Kidney (tissue), 14 donors: ENCODE data around the gene PLBD1. TPM values are rescaled to one million over a fixed set of nuclear protein-coding genes. Genes with fewer than 3 reads are reported as not detected.

Experiments
- DNase-seq, 5 donors: peaks; one replicate each; pipeline ENCODE4 v3.0.0-alpha.2; 2013 to 2020
- FAIRE-seq: peaks from 2 replicates; lab custom pipeline; 2012; peaks lifted over from hg19 to GRCh38; lab: Jason Lieb, UNC
- H3K27ac ChIP-seq, 2 donors: one replicate each; pipeline ENCODE4 v1.7.0; 2013; ENCODE audit warnings: low read depth in 2 of 2, low read length in 2 of 2, inconsistent platforms in 1 of 2
- H3K27me3 ChIP-seq: one replicate; pipeline ENCODE4 v1.7.1; 2013; ENCODE audit warnings: low read length, inconsistent platforms; ENCODE audit not compliant: control insufficient read depth, insufficient read depth
- H3K36me3 ChIP-seq, 3 donors: one replicate each; pipeline versions ENCODE4 v1.7.0 to v1.7.1; 2013; ENCODE audit warnings: low read length in 3 of 3, control low read depth in 1 of 3, inconsistent platforms in 1 of 3; ENCODE audit not compliant: insufficient read depth in 3 of 3, control insufficient read depth in 2 of 3
- H3K4me1 ChIP-seq, 3 donors: one replicate each; pipeline versions ENCODE4 v1.7.0 to v1.7.1; 2013; ENCODE audit warnings: low read length in 3 of 3, inconsistent platforms in 1 of 3, low read depth in 1 of 3; ENCODE audit not compliant: control insufficient read depth in 2 of 3, insufficient read depth in 2 of 3
- H3K4me3 ChIP-seq, 3 donors: one replicate each; pipeline versions ENCODE4 v1.7.0 to v1.8.1; 2013; ENCODE audit warnings: low read length in 3 of 3, control low read depth in 1 of 3, inconsistent platforms in 1 of 3
- H3K9ac ChIP-seq, 3 donors: one replicate each; pipeline versions ENCODE4 v1.7.0 to v1.7.1; 2013; ENCODE audit warnings: low read length in 3 of 3, control low read depth in 1 of 3, inconsistent platforms in 1 of 3
- H3K9me3 ChIP-seq, 3 donors: one replicate each; pipeline versions ENCODE4 v1.7.0 to v1.7.1; 2013; ENCODE audit warnings: low read length in 3 of 3, control low read depth in 1 of 3, inconsistent platforms in 1 of 3; ENCODE audit not compliant: control insufficient read depth in 2 of 3, insufficient read depth in 1 of 3
- CTCF ChIP-seq: IDR thresholded peaks from 3 replicates; pipeline ENCODE4 v1.5.1; 2012; ENCODE audit warnings: mild to moderate bottlenecking, moderate library complexity, borderline replicate concordance; ENCODE audit not compliant: insufficient read depth; ENCODE audit errors: extremely low read depth
- intact Hi-C: fragments of 100-400 bp; cut with DNase I; formaldehyde crosslinking; loops from one replicate; pipeline ENCODE4 v1.11.1; 2022
- polyA plus RNA-seq: library from polyadenylated mRNA; stranded (reverse); fragments of 350-450 nt; fragmentation: Illumina TruSeq; extraction: RNeasy Lipid Tissue Mini Kit (QIAGEN cat#74804); gene quantifications from one replicate; pipeline ENCODE4 v1.2.3, GENCODE V29; 2014; ENCODE audit warnings: low read depth, low replicate concordance; ENCODE audit not compliant: insufficient read depth
- total RNA-seq: library from RNA; stranded (reverse); fragmentation: NEBNext Ultra II Directional; extraction: Animal tissue kit (Norgen Biotek cat#: 25700); gene quantifications from one replicate; pipeline ENCODE4 v1.2.1, GENCODE V29; 2021
- donor health status: control.
- donor health status: control.
- donor health status: control.
- donor health status: control.
- donor health status: control.
- donor health status: DM: yes; HTN: yes; CAD: no.
- donor health status: Normal renal cell carcinoma (clear cell type).

The PLBD1 gene
- total and polyA plus RNA-seq, 2 donors from 2014 or later = 28.4 to 28.6 TPM

GRCh38 chr12:14612898-14613445 lies 45.3 kb upstream of the PLBD1 start:
- TF ChIP-seq CTCF = no peak
- Histone ChIP-seq H3K27ac (no peak overlapping the region), H3K27me3 (no peaks in the 10 kb centered on the region), H3K36me3 (no peaks in the 10 kb centered on the region), H3K9me3 (no peaks in the 10 kb centered on the region), H3K9ac (no peak overlapping the region), H3K4me1 (peaks cover 0 to 9% (median 3%) of the 10 kb centered on the region in 3 donors), H3K4me3 (no peak overlapping the region)
- FAIRE-seq (no peak), DNase-seq (no peak)
- intact Hi-C loops = loop anchor here (10.0 kb wide), 1 partner anchor 368 kb away; no protein-coding TSS in a partner anchor

- no peak for FAIRE-seq
- TF ChIP-seq CTCF = no peak
- Histone ChIP-seq H3K36me3 (no peaks in the 10 kb centered on the region), H3K4me1 (peaks cover 0 to 9% (median 3%) of the 10 kb centered on the region in 3 donors), H3K4me3 (no peak overlapping the region), H3K27ac (no peak overlapping the region), H3K9ac (no peak overlapping the region), H3K9me3 (no peaks in the 10 kb centered on the region), H3K27me3 (no peaks in the 10 kb centered on the region)
- no peak for DNase-seq
- intact Hi-C loops = loop anchor here (10.0 kb wide), 1 partner anchor 367 kb away; no protein-coding TSS in a partner anchor
Observed at GRCh38 chr12:14612250-14612649, 44.6 kb upstream of the PLBD1 start.

GRCh38 chr12:14611640-14612203 lies 44.0 kb upstream of the PLBD1 start:
- peaks cover 0 to 2% (median 1%) of the 10 kb centered on the region in 3 donors for H3K9me3 ChIP-seq
- no peak for DNase-seq
- TF ChIP-seq CTCF = no peak

More at GRCh38 chr12:14611640-14612203, 44.0 kb upstream of the PLBD1 start:
- no peak for FAIRE-seq
- H3K4me3 ChIP-seq = no peak overlapping the region
- peaks cover 0 to 9% (median 3%) of the 10 kb centered on the region in 3 donors for H3K4me1 ChIP-seq
- no peak overlapping the region for H3K27ac ChIP-seq
- H3K27me3 ChIP-seq = no peaks in the 10 kb centered on the region
- H3K36me3 ChIP-seq = no peaks in the 10 kb centered on the region
- intact Hi-C loops = loop anchor here (10.0 kb wide), 1 partner anchor 367 kb away; no protein-coding TSS in a partner anchor
- no peak overlapping the region for H3K9ac ChIP-seq
